NCI-H2227 treated with DMSO at 0.1 percent for 48 hours (cell line): Measurements from ENCODE around the gene CNTNAP4.

Source experiments
- DNase-seq: peaks from one replicate; lab custom pipeline; 2025; lab: John Stamatoyannopoulos, UW

Gene CNTNAP4

GRCh38 chr16:76490036-76490639 is 212.9 kb downstream of the CNTNAP4 start:
- DNase-seq: no peak

- no peak for DNase-seq
These were observed 222.8 kb downstream of the CNTNAP4 start for GRCh38 chr16:76500006-76500405.

- no peak for DNase-seq
These were observed 224.9 kb downstream of the CNTNAP4 start for GRCh38 chr16:76502063-76502462.

GRCh38 chr16:76502555-76502954 is 225.4 kb downstream of the CNTNAP4 start:
- DNase-seq: no peak

- no peak for DNase-seq
These were observed 225.9 kb downstream of the CNTNAP4 start for GRCh38 chr16:76503091-76503490.

GRCh38 chr16:76511203-76511602 is 234.0 kb downstream of the CNTNAP4 start:
- DNase-seq: no peak

GRCh38 chr16:76518781-76519180 is 241.6 kb downstream of the CNTNAP4 start:
- DNase-seq: no peak

GRCh38 chr16:76524356-76524755 is 247.2 kb downstream of the CNTNAP4 start:
- DNase-seq: no peak

GRCh38 chr16:76524769-76525168 is 247.6 kb downstream of the CNTNAP4 start:
- peak; percentile 9 for DNase-seq

GRCh38 chr16:76527244-76527643 is 250.0 kb downstream of the CNTNAP4 start:
- DNase-seq: no peak

GRCh38 chr16:76529120-76529519 is 251.9 kb downstream of the CNTNAP4 start:
- DNase-seq: no peak

GRCh38 chr16:76531236-76531635 is 254.0 kb downstream of the CNTNAP4 start:
- DNase-seq: no peak

- DNase-seq: no peak
These were observed 255.2 kb downstream of the CNTNAP4 start for GRCh38 chr16:76532188-76532973.

- DNase-seq: no peak
These were observed 262.4 kb downstream of the CNTNAP4 start for GRCh38 chr16:76539609-76540008.

GRCh38 chr16:76541070-76541469 is 263.9 kb downstream of the CNTNAP4 start:
- no peak for DNase-seq

- no peak for DNase-seq
These were observed 288.3 kb downstream of the CNTNAP4 start for GRCh38 chr16:76565542-76565941.

- no peak for DNase-seq
These were observed 294.6 kb downstream of the CNTNAP4 start for GRCh38 chr16:76571755-76572154.

GRCh38 chr16:76573281-76573680 is 296.1 kb downstream of the CNTNAP4 start:
- DNase-seq: no peak

GRCh38 chr16:76574651-76575050 is 297.4 kb downstream of the CNTNAP4 start:
- DNase-seq: no peak

GRCh38 chr16:76576526-76576925 is 299.3 kb downstream of the CNTNAP4 start:
- no peak for DNase-seq

GRCh38 chr16:76577003-76577402 is 299.8 kb downstream of the CNTNAP4 start:
- no peak for DNase-seq

GRCh38 chr16:76579277-76579922 is 302.2 kb downstream of the CNTNAP4 start:
- DNase-seq: no peak

GRCh38 chr16:76583466-76583865 is 306.3 kb downstream of the CNTNAP4 start:
- peak; percentile 77 for DNase-seq
